Measurements from ENCODE around the gene HCFC2. TPM values are rescaled to one million over a fixed set of nuclear protein-coding genes. Genes with fewer than 3 reads are reported as not detected.

The HCFC2 gene
- total RNA-seq, 4 donors from 2014 or later = 23.6 to 31.6 (median 27.1) TPM

- 0 to 5% methylated on average over 3 to 5 of the region's 7 CpGs for WGBS, 2 donors
- Histone ChIP-seq H3K36me3 (peaks cover 6 to 7% of the 10 kb centered on the region in 2 donors), H3K9me3 (no peaks in the 10 kb centered on the region), H3K4me3 (replicated peaks in 1 of 3) (peak overlapping the region; percentile 49 to 97 (median 97)), H3K27ac (peak overlapping the region; percentile 55 to 88 (median 87)), H3K4me1 (peaks cover 14 to 17% of the 10 kb centered on the region in 2 donors), H3K27me3 (no peaks in the 10 kb centered on the region)
- intact Hi-C loops (cut with DNase I) = loop anchor here (10.0 kb wide), 1 partner anchor 109 kb away; a partner anchor contains a TSS
- DNase-seq = peak in 1 of 2 donors; percentile 36
- TF ChIP-seq POLR2A (IDR thresholded peaks at IDR 0.05) (no peak), CTCF (IDR thresholded peaks at IDR 0.05) (no peak)
Measured at GRCh38 chr12:104063712-104064030, 660 bp upstream of the HCFC2 start.

- peak; percentile 37 to 60 for DNase-seq
- Histone ChIP-seq H3K27me3 (no peaks in the 10 kb centered on the region), H3K4me3 (replicated peaks in 1 of 3) (peak overlapping the region; percentile 49 to 97 (median 97)), H3K4me1 (peaks cover 14 to 17% of the 10 kb centered on the region in 2 donors), H3K27ac (peak overlapping the region; percentile 5 to 88 (median 87)), H3K36me3 (peaks cover 6 to 7% of the 10 kb centered on the region in 2 donors), H3K9me3 (no peaks in the 10 kb centered on the region)
- intact Hi-C loops (cut with DNase I) = loop anchor here (10.0 kb wide), 1 partner anchor 110 kb away; a partner anchor contains a TSS
- TF ChIP-seq CTCF (IDR thresholded peaks at IDR 0.05) = no peak
- TF ChIP-seq POLR2A (IDR thresholded peaks at IDR 0.05) = no peak
- WGBS, 2 donors = 1 to 5% methylated on average over 18 to 28 of the region's 41 CpGs
Measured at GRCh38 chr12:104064842-104065427, 604 bp downstream of the HCFC2 start.

GRCh38 chr12:104072099-104072498, 7.8 kb downstream of the HCFC2 start:
- no peaks in the 10 kb centered on the region for H3K9me3 ChIP-seq
- WGBS, 2 donors = 92 to 100% methylated on average over 2 of the region's 2 CpGs
- no peaks in the 10 kb centered on the region for H3K27me3 ChIP-seq
- DNase-seq = no peak
- H3K36me3 ChIP-seq = peaks cover 6 to 15% of the 10 kb centered on the region in 2 donors
- no peak overlapping the region for H3K4me3 ChIP-seq (replicated peaks in 1 of 3)
- intact Hi-C loops (cut with DNase I) = no loop called here
- no peaks in the 10 kb centered on the region for H3K4me1 ChIP-seq
- TF ChIP-seq POLR2A (IDR thresholded peaks at IDR 0.05) (no peak), CTCF (IDR thresholded peaks at IDR 0.05) (no peak)
- H3K27ac ChIP-seq = no peak overlapping the region

- 90 to 98% methylated on average over 1 of the region's 1 CpG for WGBS, 2 donors
- H3K36me3 ChIP-seq = peaks cover 0 to 9% of the 10 kb centered on the region in 2 donors
- DNase-seq = no peak
- no peak overlapping the region for H3K4me3 ChIP-seq (replicated peaks in 1 of 3)
- no peak overlapping the region for H3K27ac ChIP-seq
- no peaks in the 10 kb centered on the region for H3K27me3 ChIP-seq
- TF ChIP-seq CTCF (IDR thresholded peaks at IDR 0.05) (no peak), POLR2A (IDR thresholded peaks at IDR 0.05) (no peak)
- no peaks in the 10 kb centered on the region for H3K4me1 ChIP-seq
- intact Hi-C loops (cut with DNase I) = no loop called here
- no peaks in the 10 kb centered on the region for H3K9me3 ChIP-seq
Measured at GRCh38 chr12:104073699-104074098, 9.4 kb downstream of the HCFC2 start.

GRCh38 chr12:104079024-104079423, 14.7 kb downstream of the HCFC2 start:
- WGBS, 2 donors = 93 to 100% methylated on average over 1 of the region's 1 CpG
- no peaks in the 10 kb centered on the region for H3K27me3 ChIP-seq
- intact Hi-C loops (cut with DNase I) = no loop called here
- H3K4me3 ChIP-seq (replicated peaks in 1 of 3) = no peak overlapping the region
- no peak overlapping the region for H3K27ac ChIP-seq
- H3K9me3 ChIP-seq = no peaks in the 10 kb centered on the region
- peaks cover 11 to 14% of the 10 kb centered on the region in 2 donors for H3K36me3 ChIP-seq
- no peak for TF ChIP-seq POLR2A (IDR thresholded peaks at IDR 0.05)
- no peaks in the 10 kb centered on the region for H3K4me1 ChIP-seq
- no peak for DNase-seq
